Dermis blood vessel endothelial cell (primary cell): ENCODE measurements around the gene SLC16A8. TPM values are rescaled to one million over a fixed set of nuclear protein-coding genes. Genes with fewer than 3 reads are reported as not detected.
A peak's percentile ranks its signal among the peaks of the same experiment; 100 is the strongest.

Experiments used
- DNase-seq: peaks from one replicate; pipeline ENCODE4 v3.0.0; 2010
- total RNA-seq: library from RNA; depleted of rRNA; stranded (reverse); fragments of >200 nt; gene quantifications from 2 replicates; pipeline ENCODE4 v1.2.3, GENCODE V29; 2014

The SLC16A8 gene
- total RNA-seq, 1 donor from 2014 or later: not detected

GRCh38 chr22:38111925-38112355 lies 28.0 kb upstream of the SLC16A8 start:
- DNase-seq: no peak

DNA sequence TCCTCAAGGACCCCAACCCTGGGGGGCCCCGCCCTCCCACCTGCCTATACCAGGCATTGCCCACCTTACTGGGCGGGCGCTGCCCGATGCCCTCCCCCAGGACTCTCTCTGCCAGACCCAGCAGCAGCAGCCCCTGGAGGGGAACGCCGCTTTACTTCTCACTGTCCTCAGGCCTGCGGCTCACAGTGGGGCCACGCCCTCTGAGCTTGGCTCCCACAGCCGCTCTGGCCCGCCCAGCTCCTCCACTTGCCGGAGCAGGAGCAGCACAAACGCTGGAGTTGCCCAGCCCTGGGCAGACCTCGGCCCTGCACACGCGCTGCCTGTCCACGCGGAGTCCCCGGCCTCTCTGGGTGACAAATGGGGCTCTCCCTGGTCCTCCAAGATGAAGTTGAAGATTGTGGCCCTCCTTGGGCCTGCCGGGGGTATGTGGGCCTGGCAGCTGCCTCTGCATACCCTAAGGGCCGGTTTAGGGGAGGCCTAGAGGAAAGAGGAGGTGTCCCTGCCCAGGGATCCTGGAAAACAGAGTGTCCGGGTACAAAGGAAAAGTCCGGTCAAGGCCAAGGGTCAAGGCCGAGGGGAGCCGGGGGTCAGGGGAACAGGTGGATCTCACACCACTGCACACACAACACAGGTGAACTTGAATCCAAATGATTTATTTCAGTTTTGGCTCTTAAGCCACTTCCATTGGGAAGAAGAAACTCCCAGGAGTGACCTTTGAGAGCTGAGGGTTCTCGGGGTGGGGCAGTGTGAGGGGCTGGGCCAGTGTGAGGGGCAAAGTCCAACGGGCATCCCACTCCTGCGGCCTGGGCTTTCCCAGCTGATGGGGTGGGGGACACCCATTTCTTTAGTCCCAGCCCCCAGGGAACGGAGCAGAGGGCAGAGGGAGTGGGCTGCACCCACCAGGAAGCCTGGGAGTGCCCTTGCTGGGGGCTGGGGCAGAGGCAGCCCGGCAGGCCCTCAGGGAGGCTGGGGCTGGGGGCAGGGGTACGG lies 27.2 kb upstream of the SLC16A8 start:
- DNase-seq: no peak

- DNase-seq: no peak
Measured at GRCh38 chr22:38110008-38110862, 26.3 kb upstream of the SLC16A8 start, which contains the start of gene BAIAP2L2. Gene BAIAP2L2, minus strand, starts transcription at chr22:38110684. Its CDS starts 159 bp downstream, at chr22:38110525.

- no peak for DNase-seq
Measured at GRCh38 chr22:38109371-38110001, 25.5 kb upstream of the SLC16A8 start.

GRCh38 chr22:38108561-38109319 lies 24.8 kb upstream of the SLC16A8 start:
- no peak for DNase-seq

DNA sequence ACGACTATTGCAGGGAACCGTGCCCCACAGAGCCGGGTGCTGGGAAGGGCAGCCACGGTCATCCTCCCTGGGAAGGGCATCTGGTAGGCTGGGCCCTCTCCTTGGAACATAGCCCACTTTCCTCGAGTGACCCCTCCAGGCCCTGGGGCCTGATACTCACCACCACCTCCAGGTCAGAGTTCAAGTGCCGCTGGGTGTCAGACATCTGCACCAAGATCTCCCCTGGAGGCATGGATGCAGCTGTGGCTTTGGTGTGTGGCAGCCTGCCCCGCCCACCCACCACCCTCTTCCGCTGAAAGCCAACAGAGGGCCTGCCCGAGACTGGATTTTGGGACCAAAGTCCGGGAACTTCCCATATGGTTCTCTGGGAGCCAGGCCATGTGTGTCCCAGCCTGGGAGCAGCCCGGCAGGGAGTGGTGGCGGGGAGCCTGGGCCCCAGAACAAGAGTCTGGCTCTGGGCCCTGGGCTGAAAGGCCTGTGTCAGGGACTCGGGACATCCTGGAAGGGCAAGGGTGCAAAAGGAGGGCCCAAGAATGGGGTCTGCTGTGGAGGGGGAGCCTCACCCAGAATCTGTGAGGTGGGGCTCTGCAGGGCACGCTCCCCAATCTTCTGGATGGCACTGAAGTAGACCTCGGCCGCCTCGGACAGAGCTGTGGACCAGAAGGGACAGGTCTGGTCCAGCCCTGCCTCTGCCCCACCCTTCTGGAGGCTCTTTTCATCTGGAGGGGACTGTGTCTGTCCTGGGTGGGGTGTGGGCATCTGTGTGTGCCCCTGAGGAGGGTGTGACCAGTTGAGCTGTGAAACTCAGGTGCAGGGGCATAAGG lies 23.9 kb upstream of the SLC16A8 start:
- no peak for DNase-seq

DNA sequence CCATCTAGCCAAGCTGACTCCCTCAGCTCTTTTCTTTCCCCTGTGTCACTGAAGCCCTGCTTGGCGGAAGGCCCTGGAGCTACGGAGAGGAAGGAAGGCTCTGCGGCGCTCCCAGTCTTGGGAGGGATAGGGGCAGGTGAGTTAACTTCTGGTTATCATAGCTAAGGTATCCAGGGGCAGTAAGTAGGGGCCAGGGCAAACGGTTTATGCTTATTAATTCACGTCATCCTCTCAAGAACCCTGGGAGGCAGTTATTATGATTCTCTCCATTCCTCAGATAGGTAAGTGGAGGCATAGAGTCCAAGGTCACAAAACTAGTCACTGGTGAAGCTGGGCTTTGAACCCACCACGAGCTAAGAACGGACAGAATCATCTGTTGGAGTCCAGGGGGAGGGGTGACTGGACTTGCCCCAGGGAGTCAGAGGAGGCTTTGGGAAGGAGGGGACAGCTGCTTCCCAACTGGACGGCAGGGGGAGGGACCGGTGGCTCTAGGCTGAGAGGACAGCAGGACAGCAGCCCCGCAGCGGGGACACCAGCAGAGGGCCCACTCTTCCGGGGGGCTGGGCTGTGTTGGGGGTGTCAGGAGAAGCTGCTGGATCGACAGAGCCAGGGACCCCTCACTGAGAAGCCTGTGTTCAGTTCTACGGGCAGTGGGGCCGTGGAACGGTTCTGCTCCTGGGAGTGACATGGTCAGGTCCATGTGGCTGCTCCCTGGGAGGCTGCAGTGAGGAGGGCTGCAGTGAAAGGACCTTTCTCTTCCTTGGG lies 23.0 kb upstream of the SLC16A8 start:
- no peak for DNase-seq

GRCh38 chr22:38104084-38104483 lies 20.1 kb upstream of the SLC16A8 start:
- DNase-seq: peak; percentile 43

GRCh38 chr22:38103641-38104040 lies 19.7 kb upstream of the SLC16A8 start:
- DNase-seq: no peak

DNA sequence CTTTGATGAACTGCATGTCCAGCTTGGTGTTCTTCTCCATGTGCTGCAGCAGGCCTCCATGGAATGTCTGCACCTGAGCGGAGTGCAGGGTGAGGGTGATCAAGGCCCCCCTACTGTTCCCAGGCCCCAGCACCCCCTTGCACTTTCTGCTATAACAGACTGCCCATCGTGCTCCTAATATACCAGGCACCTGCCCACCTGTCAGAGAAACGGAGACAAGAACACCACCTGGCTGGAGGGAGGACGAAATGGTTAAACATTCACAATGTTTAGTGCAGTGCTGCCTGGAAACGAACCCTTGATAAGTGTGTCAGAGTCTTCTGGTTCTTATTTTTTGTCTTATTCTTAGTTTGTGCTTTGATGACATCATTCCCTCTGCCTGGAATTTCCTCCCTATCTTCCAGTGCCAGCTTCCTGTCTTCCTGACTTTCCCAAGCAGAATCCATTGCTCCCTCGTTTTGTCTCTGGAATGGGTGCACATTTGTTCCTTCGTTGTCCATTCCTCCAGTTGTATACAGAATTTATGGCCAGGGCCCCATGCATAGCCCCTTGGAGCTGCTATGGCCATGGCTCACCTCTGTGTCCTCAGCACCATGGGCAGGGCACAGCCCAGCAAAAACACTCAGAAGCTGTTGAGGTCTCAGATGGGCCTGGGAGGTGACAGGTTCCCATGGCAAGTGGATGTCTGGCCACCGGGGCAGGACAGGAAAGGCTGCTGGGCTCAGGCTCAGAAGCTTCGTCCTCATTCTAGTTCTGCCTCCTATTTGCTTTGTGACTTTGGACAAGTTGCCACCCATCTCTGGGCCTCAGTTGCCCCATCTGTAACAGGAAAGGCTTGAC lies 14.6 kb upstream of the SLC16A8 start:
- peak; percentile 64 for DNase-seq

DNA sequence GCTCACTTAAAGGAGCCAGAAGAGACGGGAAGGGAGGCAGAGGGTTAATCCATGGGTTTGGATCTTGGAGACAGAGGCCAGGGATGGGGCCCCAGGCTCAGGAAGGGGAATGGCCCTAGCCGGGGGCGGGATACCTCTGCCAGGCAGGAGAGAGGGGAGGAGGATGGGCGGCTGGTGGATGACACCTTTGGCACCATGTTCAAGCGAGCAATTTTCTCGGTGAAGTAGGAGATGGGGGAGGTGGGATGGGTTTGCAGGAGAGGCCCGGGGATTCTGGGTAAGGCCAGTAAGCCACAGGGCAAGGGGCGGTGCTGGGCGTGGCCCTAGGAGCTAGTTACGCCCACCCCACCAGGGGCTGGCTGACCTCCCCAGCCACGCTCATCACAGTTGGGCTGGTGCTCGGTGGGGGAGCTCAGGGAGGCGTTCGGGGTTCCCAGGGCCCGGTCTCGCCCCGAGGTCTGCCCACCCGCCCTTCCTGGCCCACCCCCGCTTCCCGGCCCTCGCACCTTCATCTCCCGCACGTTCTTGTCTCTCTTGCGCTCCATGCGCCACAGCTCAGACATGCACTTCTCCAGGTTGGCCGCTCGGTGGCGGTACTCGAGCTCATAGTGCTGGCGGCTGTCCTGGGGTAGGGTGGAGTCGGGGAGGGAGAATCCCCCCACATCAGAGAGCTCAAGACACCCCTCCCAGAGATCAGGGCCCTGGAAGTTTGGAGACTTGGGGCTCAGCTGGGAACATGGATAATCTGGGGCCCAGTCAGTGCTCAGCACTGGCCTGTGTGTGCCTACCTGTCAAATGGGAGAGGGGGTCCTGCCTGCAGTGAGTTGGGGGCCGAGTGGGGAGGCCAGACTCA lies 13.8 kb upstream of the SLC16A8 start:
- DNase-seq: peak; percentile 50

- no peak for DNase-seq
Measured at GRCh38 chr22:38097058-38097457, 13.1 kb upstream of the SLC16A8 start.

DNA sequence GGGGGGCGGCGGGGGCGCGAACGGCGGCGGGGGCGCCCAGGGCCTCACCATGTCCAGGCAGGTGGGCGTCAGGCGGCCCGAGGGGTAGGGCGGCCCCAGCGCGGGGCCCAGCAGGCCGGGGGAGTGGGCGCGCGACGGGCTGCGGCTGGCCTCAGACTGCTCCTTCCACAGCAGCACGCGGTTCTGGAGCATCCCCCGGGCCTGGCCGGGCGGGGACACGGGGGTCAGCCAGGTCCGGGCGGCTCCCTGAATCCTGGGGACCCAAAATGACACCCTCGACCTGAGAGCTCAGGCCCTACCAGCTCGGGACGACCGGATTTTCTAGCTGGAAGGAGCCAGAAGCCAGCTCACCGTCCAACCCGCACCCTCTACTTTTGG lies 5.5 kb upstream of the SLC16A8 start:
- DNase-seq: no peak

DNA sequence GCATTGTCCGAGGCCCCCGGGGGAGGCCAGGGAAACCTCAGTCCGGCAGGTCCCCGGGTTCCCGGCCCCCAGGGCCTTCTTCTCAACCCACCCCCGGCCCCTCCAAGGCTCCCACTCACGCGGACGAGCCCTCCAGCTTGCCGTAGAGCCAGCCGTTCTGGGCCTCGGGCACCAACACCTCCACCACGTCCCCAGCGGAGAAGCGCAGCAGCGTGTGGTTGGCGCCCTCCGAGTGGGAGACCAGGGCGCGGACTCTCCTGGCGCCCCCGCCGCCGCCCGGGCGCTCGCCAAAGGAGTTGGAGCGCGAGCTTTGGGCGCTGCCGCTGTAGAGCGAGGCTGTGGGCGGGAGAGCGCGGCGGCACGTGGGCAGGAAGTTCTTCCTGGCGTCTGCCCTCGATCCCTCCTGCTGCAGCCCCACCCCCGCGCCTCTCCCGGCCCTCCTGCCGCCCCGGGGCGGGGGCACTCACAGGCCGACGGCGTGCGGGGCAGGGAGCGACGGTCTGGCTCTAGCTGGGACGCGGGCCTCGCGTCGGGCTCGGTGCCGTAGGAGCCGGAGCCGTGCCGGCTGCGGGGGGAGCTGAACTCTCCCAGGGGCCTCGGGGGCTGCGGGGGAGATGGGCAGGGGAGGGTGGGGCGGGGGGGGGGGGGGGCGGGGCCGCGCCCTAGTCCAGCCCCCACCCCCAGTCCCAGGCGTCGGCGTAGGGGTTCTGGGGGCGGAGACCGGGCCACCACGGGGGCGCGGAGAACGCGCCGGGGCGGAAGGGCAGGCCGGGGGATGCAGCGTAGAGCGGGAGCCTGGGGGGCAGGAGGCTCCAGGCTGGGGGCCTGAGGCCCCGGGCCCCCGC lies 4.9 kb upstream of the SLC16A8 start:
- DNase-seq: peak; percentile 19

- no peak for DNase-seq
Measured at GRCh38 chr22:38087855-38088254, 3.9 kb upstream of the SLC16A8 start.

GRCh38 chr22:38086942-38087341 lies 3.0 kb upstream of the SLC16A8 start:
- DNase-seq: no peak
